DOHH2 (cell line): ENCODE measurements around the gene TRMT1.
A peak's percentile ranks its signal among the peaks of the same experiment; 100 is the strongest.
"Not testable (repeated sequence)": the region's sequence is repeated elsewhere in the genome, so short reads cannot be mapped to it uniquely, and the experiment has no call there.

Experiments used
- H3F3A ChIP-seq: fragments of 200-600 bp; sonication (generic), shearing (Covaris generic); 2 replicates; pipeline ENCODE4 v1.6.0; 2016; ENCODE audit warnings: antibody characterized with exemption, mild to moderate bottlenecking; ENCODE audit not compliant: control insufficient read depth, insufficient read depth
- H3K27ac ChIP-seq: fragments of 200-600 bp; sonication (generic); 2 replicates; pipeline ENCODE4 v1.5.1; 2014; ENCODE audit warnings: low read depth, mild to moderate bottlenecking, low read length, moderate library complexity
- H3K27me3 ChIP-seq: fragments of 200-600 bp; sonication (generic); 2 replicates; pipeline ENCODE4 v1.6.1; 2014; ENCODE audit warnings: mild to moderate bottlenecking, low read length, mixed read lengths; ENCODE audit not compliant: control insufficient read depth
- H3K36me3 ChIP-seq: fragments of 200-600 bp; sonication (generic); 2 replicates; pipeline ENCODE4 v1.6.1; 2014; ENCODE audit warnings: mild to moderate bottlenecking, low read length, moderate library complexity, mixed read lengths; ENCODE audit not compliant: control insufficient read depth
- H3K4me1 ChIP-seq: fragments of 200-600 bp; sonication (generic); 2 replicates; pipeline ENCODE4 v1.6.1; 2014; ENCODE audit warnings: mild to moderate bottlenecking, low read length, mixed read lengths; ENCODE audit not compliant: control insufficient read depth
- H3K4me2 ChIP-seq: fragments of 200-600 bp; sonication (generic); 2 replicates; pipeline ENCODE4 v1.6.0; 2014; ENCODE audit warnings: mild to moderate bottlenecking, low read length, moderate library complexity
- H3K4me3 ChIP-seq: fragments of 200-600 bp; sonication (generic); 2 replicates; pipeline ENCODE4 v1.5.1; 2014; ENCODE audit warnings: mild to moderate bottlenecking, low read length, mixed read lengths
- H3K79me2 ChIP-seq: fragments of 200-600 bp; sonication (generic); 2 replicates; pipeline ENCODE4 v1.6.1; 2014; ENCODE audit warnings: mild to moderate bottlenecking, low read length, mixed read lengths; ENCODE audit not compliant: control insufficient read depth
- H3K9me2 ChIP-seq: fragments of 200-600 bp; sonication (generic); replicated peaks from 2 replicates; pipeline ENCODE4 v1.6.1; 2014; ENCODE audit warnings: mild to moderate bottlenecking, low read length, mixed read lengths; ENCODE audit not compliant: control insufficient read depth
- H3K9me3 ChIP-seq: fragments of 200-600 bp; sonication (generic); 2 replicates; pipeline ENCODE4 v1.6.1; 2014; ENCODE audit warnings: antibody characterized with exemption, low read length, mixed read lengths; ENCODE audit not compliant: control insufficient read depth, insufficient read depth
- H4K20me1 ChIP-seq: fragments of 200-600 bp; sonication (generic); 2 replicates; pipeline ENCODE4 v1.6.0; 2014; ENCODE audit warnings: low read depth, mild to moderate bottlenecking, antibody characterized with exemption, low read length, moderate library complexity; ENCODE audit not compliant: control insufficient read depth, insufficient read depth
- EZH2phosphoT487 ChIP-seq: fragments of 200-600 bp; sonication (generic); IDR thresholded peaks from 2 replicates; pipeline ENCODE4 v1.6.1; 2017; ENCODE audit warnings: borderline replicate concordance, mild to moderate bottlenecking, antibody characterized with exemption, low read length, moderate library complexity, mixed read lengths
- TF ChIP-seq, protein P1 (sequence below): fragments of 200-600 bp; sonication (generic); IDR thresholded peaks from one replicate; pipeline ENCODE4 v1.5.1; 2014; ENCODE audit warnings: antibody characterized with exemption, mild to moderate bottlenecking, low read depth, low read length; ENCODE audit not compliant: poor library complexity, severe bottlenecking

Gene TRMT1

DNA sequence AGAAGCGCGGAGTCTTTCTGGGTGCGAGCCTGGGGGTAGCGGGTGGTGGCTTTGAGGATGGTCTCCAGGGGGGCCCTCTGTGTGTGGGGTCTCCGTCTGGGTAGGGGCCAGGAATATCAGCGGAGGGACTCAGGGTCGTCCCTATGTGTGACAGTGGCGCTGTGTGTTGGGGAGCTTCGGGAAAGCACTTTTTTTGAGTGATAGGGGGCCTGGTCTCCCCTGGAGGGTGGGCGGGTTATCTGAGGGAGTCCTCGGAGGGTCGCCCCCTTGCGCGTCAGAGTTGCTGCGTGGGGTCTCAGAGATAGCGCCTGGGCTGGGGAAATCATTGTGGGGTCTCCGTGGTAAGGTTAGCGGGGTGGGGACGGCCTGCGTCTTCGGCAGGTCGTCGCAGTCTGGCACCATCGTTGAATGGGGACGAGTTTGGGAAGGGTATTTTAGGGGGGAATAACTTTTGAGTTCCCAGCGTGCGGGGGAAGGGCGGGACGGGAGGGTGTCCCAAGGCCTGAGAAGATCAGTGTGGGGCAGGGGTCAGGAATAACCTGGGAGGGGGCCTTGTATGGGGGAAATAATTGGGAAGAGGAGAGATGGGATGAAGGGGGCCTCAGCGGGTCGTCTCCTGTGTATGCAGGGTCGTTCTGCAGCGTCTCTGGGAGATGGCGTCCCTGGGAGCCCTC, 34.5 kb upstream of the TRMT1 start:
- H3K27me3 ChIP-seq, result no peaks in the 10 kb centered on the region
- no peak for TF ChIP-seq EZH2phosphoT487
- TF ChIP-seq, protein P1, sequence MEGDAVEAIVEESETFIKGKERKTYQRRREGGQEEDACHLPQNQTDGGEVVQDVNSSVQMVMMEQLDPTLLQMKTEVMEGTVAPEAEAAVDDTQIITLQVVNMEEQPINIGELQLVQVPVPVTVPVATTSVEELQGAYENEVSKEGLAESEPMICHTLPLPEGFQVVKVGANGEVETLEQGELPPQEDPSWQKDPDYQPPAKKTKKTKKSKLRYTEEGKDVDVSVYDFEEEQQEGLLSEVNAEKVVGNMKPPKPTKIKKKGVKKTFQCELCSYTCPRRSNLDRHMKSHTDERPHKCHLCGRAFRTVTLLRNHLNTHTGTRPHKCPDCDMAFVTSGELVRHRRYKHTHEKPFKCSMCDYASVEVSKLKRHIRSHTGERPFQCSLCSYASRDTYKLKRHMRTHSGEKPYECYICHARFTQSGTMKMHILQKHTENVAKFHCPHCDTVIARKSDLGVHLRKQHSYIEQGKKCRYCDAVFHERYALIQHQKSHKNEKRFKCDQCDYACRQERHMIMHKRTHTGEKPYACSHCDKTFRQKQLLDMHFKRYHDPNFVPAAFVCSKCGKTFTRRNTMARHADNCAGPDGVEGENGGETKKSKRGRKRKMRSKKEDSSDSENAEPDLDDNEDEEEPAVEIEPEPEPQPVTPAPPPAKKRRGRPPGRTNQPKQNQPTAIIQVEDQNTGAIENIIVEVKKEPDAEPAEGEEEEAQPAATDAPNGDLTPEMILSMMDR, result no peak
- H3K36me3 ChIP-seq, result peaks cover 36% of the 10 kb centered on the region
- peak overlapping the region; percentile 96 for H3K4me3 ChIP-seq
- peak overlapping the region; percentile 98 for H3K27ac ChIP-seq
- no peaks in the 10 kb centered on the region for H3K9me2 ChIP-seq
- no peaks in the 10 kb centered on the region for H3K9me3 ChIP-seq
- H4K20me1 ChIP-seq, result peaks cover 8% of the 10 kb centered on the region; the same call in 1 of the 2 replicates
- peaks cover 41% of the 10 kb centered on the region for H3K4me1 ChIP-seq
- peaks cover 26% of the 10 kb centered on the region for H3F3A ChIP-seq
- peak overlapping the region; percentile 78 for H3K4me2 ChIP-seq
- H3K79me2 ChIP-seq, result peaks cover 54% of the 10 kb centered on the region

DNA sequence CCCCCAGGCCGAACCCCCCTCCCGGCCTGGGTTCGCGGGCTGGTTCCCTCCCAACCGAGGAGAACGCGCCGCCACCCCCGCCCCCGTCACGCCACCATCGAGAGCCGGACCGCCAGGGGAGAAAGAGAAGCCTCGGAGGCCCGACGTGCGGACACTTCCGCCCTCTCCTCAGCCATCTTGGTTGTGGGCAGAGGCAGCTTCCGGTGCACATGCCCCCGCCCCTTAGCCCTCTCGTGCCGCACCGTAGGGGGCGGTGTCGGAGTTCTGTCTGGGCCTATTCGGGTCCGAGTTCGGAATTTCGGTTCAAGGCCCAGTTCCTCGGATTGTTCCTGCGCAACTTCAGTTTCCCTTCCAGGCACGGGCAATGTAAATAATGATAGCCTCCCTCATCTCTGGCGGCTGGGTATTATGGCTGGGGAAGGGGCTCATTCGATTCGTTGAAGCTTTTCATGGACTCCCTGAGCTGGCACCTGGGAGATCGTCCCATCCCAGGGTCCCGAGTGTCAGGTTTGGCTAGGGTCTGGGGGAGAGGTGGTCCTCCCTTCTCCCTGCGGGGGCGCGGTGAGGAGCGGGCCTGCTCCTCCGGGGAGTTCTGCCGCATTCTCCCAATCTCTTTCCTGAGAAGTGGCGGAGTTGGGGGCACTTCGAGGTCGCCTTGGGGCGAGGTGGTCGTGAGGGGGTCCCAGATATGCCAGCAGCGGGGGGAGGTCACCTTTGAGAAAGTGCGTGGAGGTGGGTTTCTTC, 33.8 kb upstream of the TRMT1 start, which contains the start of the genes IER2 and STX10:
Gene IER2 (plus strand): TSS at position 225 of the 744 bp plus-strand sequence. CDS start 2,776 bp downstream, outside the sequence.
Gene STX10 (minus strand): TSS at position 189 of the 744 bp plus-strand sequence. CDS start 202 bp downstream, outside the sequence.
- Histone ChIP-seq H3K27ac (peak within 1 kb of the TSS; percentile 98), H3K36me3 (peaks cover 36% of the 10 kb centered on the region)
- TF ChIP-seq, protein P1, result peak; percentile 56
- no peak for TF ChIP-seq EZH2phosphoT487

DNA sequence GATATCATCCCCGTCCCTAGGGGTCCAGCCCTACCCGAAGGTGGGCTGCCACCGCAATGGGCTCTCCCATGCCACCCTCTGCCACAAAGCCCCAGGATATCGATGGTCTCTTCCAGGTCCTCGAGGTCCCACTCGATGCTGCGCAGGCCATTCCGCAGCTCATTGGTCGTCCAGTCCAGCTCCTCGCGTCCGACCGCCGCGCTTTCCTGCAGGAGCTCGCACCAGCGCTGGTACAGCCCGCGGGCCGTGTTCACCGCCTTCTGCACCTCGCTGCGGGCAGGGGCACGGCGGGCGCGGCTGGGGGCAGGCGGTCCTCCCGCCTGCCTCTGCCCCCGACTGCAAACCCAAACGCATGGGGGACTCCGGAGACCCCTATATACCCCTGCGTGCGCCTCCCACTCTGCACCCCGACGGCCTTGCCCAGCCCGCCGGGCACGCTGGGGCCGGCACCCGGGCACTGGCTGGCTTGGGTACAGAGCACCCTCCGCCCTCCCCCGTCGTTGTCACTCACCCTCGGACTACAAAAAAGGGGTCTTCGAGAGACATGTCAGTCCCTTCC, 33.2 kb upstream of the TRMT1 start:
- Histone ChIP-seq H3F3A (peaks cover 13% of the 10 kb centered on the region), H3K9me2 (no peaks in the 10 kb centered on the region), H3K36me3 (peaks cover 31% of the 10 kb centered on the region), H3K27ac (no peak overlapping the region), H4K20me1 (peaks cover 8% of the 10 kb centered on the region; the same call in 1 of the 2 replicates), H3K4me1 (peaks cover 29% of the 10 kb centered on the region), H3K79me2 (peaks cover 48% of the 10 kb centered on the region), H3K9me3 (no peaks in the 10 kb centered on the region), H3K27me3 (no peaks in the 10 kb centered on the region), H3K4me3 (peak overlapping the region; percentile 96), H3K4me2 (peak overlapping the region; percentile 78)
- TF ChIP-seq, protein P1, result no peak
- no peak for TF ChIP-seq EZH2phosphoT487

More for the DNA sequence above, 33.8 kb upstream of the TRMT1 start, which contains the start of the genes IER2 and STX10:
- peaks cover 54% of the 10 kb centered on the region for H3K79me2 ChIP-seq
- H3K27me3 ChIP-seq, result no peaks in the 10 kb centered on the region
- peaks cover 20% of the 10 kb centered on the region for H3F3A ChIP-seq
- H3K9me2 ChIP-seq, result no peaks in the 10 kb centered on the region
- peak within 1 kb of the TSS; percentile 78 for H3K4me2 ChIP-seq
- H3K9me3 ChIP-seq, result no peaks in the 10 kb centered on the region
- peak within 1 kb of the TSS; percentile 96 for H3K4me3 ChIP-seq
- H4K20me1 ChIP-seq, result peaks cover 8% of the 10 kb centered on the region; the same call in 1 of the 2 replicates
- H3K4me1 ChIP-seq, result peaks cover 34% of the 10 kb centered on the region

DNA sequence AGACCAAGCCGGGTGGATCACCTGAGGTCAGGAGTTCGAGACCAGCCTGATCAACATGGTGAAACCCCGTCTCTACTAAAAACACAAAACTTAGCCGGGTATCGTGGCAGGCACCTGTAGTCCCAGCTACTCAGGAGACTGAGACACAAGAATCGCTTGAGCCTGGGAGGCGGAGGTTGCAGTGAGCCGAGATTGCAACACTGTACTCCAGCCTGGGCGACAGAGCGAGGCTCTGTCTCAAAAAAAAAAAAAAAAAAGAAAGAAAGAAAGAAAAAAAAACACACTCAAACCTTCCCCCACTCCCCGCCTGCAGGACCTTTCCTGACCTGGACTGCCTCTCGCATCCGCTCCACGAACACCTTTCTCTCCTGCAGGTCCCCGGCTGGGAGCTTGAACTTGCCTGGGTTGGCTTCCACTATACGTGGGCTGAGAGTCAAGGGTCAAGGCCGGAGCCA, 32.7 kb upstream of the TRMT1 start:
- not testable (repeated sequence) for H3K27me3 ChIP-seq, H4K20me1 ChIP-seq, H3K9me3 ChIP-seq, H3F3A ChIP-seq, H3K27ac ChIP-seq, H3K9me2 ChIP-seq
- H3K4me2 ChIP-seq, result peak overlapping the region; percentile 78
- peak overlapping the region; percentile 96 for H3K4me3 ChIP-seq
- peaks cover 29% of the 10 kb centered on the region for H3K4me1 ChIP-seq
- H3K79me2 ChIP-seq, result peaks cover 43% of the 10 kb centered on the region
- H3K36me3 ChIP-seq, result peaks cover 29% of the 10 kb centered on the region
